Liver (tissue), 9 donors: ENCODE measurements around the gene B3GALNT2. TPM values are rescaled to one million over a fixed set of nuclear protein-coding genes. Genes with fewer than 3 reads are reported as not detected.

ENCODE experiments used
- DNase-seq: peaks from one replicate; pipeline ENCODE4 v3.0.0-alpha.2; 2017; ENCODE audit warnings: low spot score
- H3K27ac ChIP-seq, 2 donors: one replicate each; pipeline ENCODE4 v1.7.0; 2013; ENCODE audit warnings: inconsistent platforms in 2 of 2, low read length in 2 of 2, control low read depth in 1 of 2, low read depth in 1 of 2, mild to moderate bottlenecking in 1 of 2
- H3K27me3 ChIP-seq, 4 donors: one replicate each; pipeline versions ENCODE4 v1.6.1 to v1.7.0; 2013; ENCODE audit warnings: low read length in 3 of 4, inconsistent platforms in 1 of 4, mild to moderate bottlenecking in 1 of 4, moderate library complexity in 1 of 4; ENCODE audit not compliant: control insufficient read depth in 4 of 4, insufficient read depth in 4 of 4
- H3K36me3 ChIP-seq, 4 donors: one replicate each; pipeline versions ENCODE4 v1.6.1 to v1.7.0; 2013; ENCODE audit warnings: low read length in 3 of 4, mild to moderate bottlenecking in 3 of 4, low read depth in 1 of 4, moderate library complexity in 1 of 4; ENCODE audit not compliant: control insufficient read depth in 4 of 4, insufficient read depth in 3 of 4
- H3K4me1 ChIP-seq, 4 donors: one replicate each; pipeline versions ENCODE4 v1.6.1 to v1.7.0; 2013; ENCODE audit warnings: low read length in 3 of 4, mild to moderate bottlenecking in 3 of 4, moderate library complexity in 1 of 4; ENCODE audit not compliant: control insufficient read depth in 4 of 4, insufficient read depth in 4 of 4
- H3K4me3 ChIP-seq, 3 donors: one replicate each; pipeline versions ENCODE4 v1.6.1 to v1.7.0; 2013; ENCODE audit warnings: low read length in 3 of 3, control low read depth in 1 of 3, low read depth in 1 of 3, mild to moderate bottlenecking in 1 of 3
- H3K9ac ChIP-seq, 2 donors: one replicate each; pipeline ENCODE4 v1.7.0; 2013; ENCODE audit warnings: low read length in 2 of 2, mild to moderate bottlenecking in 2 of 2, moderate library complexity in 2 of 2, control low read depth in 1 of 2, low read depth in 1 of 2
- H3K9me3 ChIP-seq, 4 donors: one replicate each; pipeline versions ENCODE4 v1.6.1 to v1.7.0; 2013; ENCODE audit warnings: low read length in 3 of 4; ENCODE audit not compliant: control insufficient read depth in 4 of 4
- ATF3 ChIP-seq: IDR thresholded peaks from 2 replicates; pipeline ENCODE4 v1.6.1; 2016; ENCODE audit warnings: antibody characterized with exemption
- CTCF ChIP-seq: fragments of 150-350 bp; IDR thresholded peaks from 2 replicates; pipeline ENCODE4 v1.5.1; 2017; ENCODE audit warnings: improper control_type of control experiment, low read depth, low read length; ENCODE audit not compliant: missing input control
- EGR1 ChIP-seq, 2 donors: IDR thresholded peaks; 2 replicates each; pipeline ENCODE4 v1.6.1; 2016 to 2018; ENCODE audit warnings: antibody characterized with exemption in 2 of 2, low read depth in 2 of 2
- FOXA1 ChIP-seq: IDR thresholded peaks from 2 replicates; pipeline ENCODE4 v1.6.1; 2016; ENCODE audit warnings: antibody characterized with exemption
- FOXA2 ChIP-seq: IDR thresholded peaks from 2 replicates; pipeline ENCODE4 v1.6.1; 2016; ENCODE audit warnings: antibody characterized with exemption
- GABPA ChIP-seq, 2 donors: IDR thresholded peaks in 1 of 2; conservative IDR thresholded peaks in 1 of 2; 2 replicates each; pipeline ENCODE4 v1.6.1; 2016; ENCODE audit warnings: antibody characterized with exemption in 2 of 2, mild to moderate bottlenecking in 1 of 2, moderate library complexity in 1 of 2
- HNF4A ChIP-seq, 2 donors: conservative IDR thresholded peaks; 2 replicates each; pipeline ENCODE4 v1.6.1; 2016; ENCODE audit warnings: antibody characterized with exemption in 2 of 2, mild to moderate bottlenecking in 2 of 2
- HNF4G ChIP-seq: IDR thresholded peaks from 2 replicates; pipeline ENCODE4 v1.6.1; 2016; ENCODE audit warnings: antibody characterized with exemption
- JUND ChIP-seq, 2 donors: IDR thresholded peaks; 2 replicates each; pipeline ENCODE4 v1.6.1; 2016; ENCODE audit warnings: antibody characterized with exemption in 2 of 2
- NR2F2 ChIP-seq: IDR thresholded peaks from 2 replicates; pipeline ENCODE4 v1.6.1; 2016; ENCODE audit warnings: antibody characterized with exemption
- RAD21 ChIP-seq, 2 donors: IDR thresholded peaks; 2 replicates each; pipeline ENCODE4 v1.6.1; 2016; ENCODE audit warnings: antibody characterized with exemption in 2 of 2, mild to moderate bottlenecking in 2 of 2
- RXRA ChIP-seq, 2 donors: IDR thresholded peaks; 2 replicates each; pipeline ENCODE4 v1.6.1; 2017 to 2018; ENCODE audit warnings: antibody characterized with exemption in 2 of 2, mild to moderate bottlenecking in 1 of 2
- SP1 ChIP-seq: IDR thresholded peaks from 2 replicates; pipeline ENCODE4 v1.6.1; 2018; ENCODE audit warnings: antibody characterized with exemption, mild to moderate bottlenecking
- TAF1 ChIP-seq: conservative IDR thresholded peaks from 2 replicates; pipeline ENCODE4 v1.6.1; 2016; ENCODE audit warnings: antibody characterized with exemption, mild to moderate bottlenecking
- YY1 ChIP-seq: IDR thresholded peaks from 2 replicates; pipeline ENCODE4 v1.6.1; 2016; ENCODE audit warnings: antibody characterized with exemption, mild to moderate bottlenecking
- ZBTB33 ChIP-seq: IDR thresholded peaks from 2 replicates; pipeline ENCODE4 v1.6.1; 2016; ENCODE audit warnings: antibody characterized with exemption
- WGBS: extraction: QIAGEN DNeasy Blood & Tissue Kit; methylation state at CpG from one replicate; pipeline ENCODE4 v1.1.7; 2013; 5-methylcytosine and 5-hydroxymethylcytosine counted together
- polyA plus RNA-seq, 2 donors: library from polyadenylated mRNA; stranded (reverse) in 1 of 2; unstranded in 1 of 2; fragments of 200-250 nt in 1 of 2; fragments of >200 nt in 1 of 2; fragmentation: Nextera tagmentation in 1 of 2; extraction: Ambion mirVana in 1 of 2; gene quantifications; one replicate each; pipeline versions ENCODE4 v1.2.1 to v1.2.3, GENCODE V29; 2013 to 2015
- total RNA-seq, 2 donors: library from RNA; depleted of rRNA; stranded (reverse); fragments of >200 nt; gene quantifications; one replicate each; pipeline ENCODE4 v1.2.3, GENCODE V29; 2014
- TF ChIP-seq, protein P1 (sequence below): IDR thresholded peaks from 2 replicates; pipeline ENCODE4 v1.6.1; 2016; ENCODE audit warnings: antibody characterized with exemption, mild to moderate bottlenecking
- donor health status: healthy.
- donor health status: healthy.
- donor health status: healthy.
- donor health status: healthy.
- donor health status: healthy.

Gene B3GALNT2
- total and polyA plus RNA-seq, 4 donors: 2.3 to 20.7 (median 7.1) TPM

GRCh38 chr1:235500971-235501540, 3.2 kb downstream of the B3GALNT2 start (continued):
- TF ChIP-seq EGR1 (IDR thresholded peaks at IDR 0.05; ENCODE audit: low read depth in 2 of 2): no peak

- Histone ChIP-seq H3K4me1 (no peaks in the 10 kb centered on the region), H3K36me3 (peaks cover 0 to 18% (median 8%) of the 10 kb centered on the region in 4 donors), H3K27ac (no peak overlapping the region), H3K9ac (no peak overlapping the region), H3K27me3 (no peaks in the 10 kb centered on the region), H3K9me3 (no peaks in the 10 kb centered on the region), H3K4me3 (no peak overlapping the region)
- TF ChIP-seq EGR1 (IDR thresholded peaks at IDR 0.05; ENCODE audit: low read depth in 2 of 2) (no peak), TAF1 (no peak), FOXA2 (no peak), JUND (IDR thresholded peaks at IDR 0.05) (no peak), CTCF (no peak), HNF4A (conservative IDR thresholded peaks at IDR 0.05) (no peak), ZBTB33 (no peak), ATF3 (no peak), RAD21 (IDR thresholded peaks at IDR 0.05) (no peak), SP1 (no peak), HNF4G (no peak), FOXA1 (no peak), GABPA (IDR thresholded peaks at IDR 0.05 in 1 of 2, conservative IDR thresholded peaks at IDR 0.05 in 1 of 2) (no peak), RXRA (IDR thresholded peaks at IDR 0.05) (no peak), YY1 (no peak), NR2F2 (no peak)
- TF ChIP-seq, protein P1, sequence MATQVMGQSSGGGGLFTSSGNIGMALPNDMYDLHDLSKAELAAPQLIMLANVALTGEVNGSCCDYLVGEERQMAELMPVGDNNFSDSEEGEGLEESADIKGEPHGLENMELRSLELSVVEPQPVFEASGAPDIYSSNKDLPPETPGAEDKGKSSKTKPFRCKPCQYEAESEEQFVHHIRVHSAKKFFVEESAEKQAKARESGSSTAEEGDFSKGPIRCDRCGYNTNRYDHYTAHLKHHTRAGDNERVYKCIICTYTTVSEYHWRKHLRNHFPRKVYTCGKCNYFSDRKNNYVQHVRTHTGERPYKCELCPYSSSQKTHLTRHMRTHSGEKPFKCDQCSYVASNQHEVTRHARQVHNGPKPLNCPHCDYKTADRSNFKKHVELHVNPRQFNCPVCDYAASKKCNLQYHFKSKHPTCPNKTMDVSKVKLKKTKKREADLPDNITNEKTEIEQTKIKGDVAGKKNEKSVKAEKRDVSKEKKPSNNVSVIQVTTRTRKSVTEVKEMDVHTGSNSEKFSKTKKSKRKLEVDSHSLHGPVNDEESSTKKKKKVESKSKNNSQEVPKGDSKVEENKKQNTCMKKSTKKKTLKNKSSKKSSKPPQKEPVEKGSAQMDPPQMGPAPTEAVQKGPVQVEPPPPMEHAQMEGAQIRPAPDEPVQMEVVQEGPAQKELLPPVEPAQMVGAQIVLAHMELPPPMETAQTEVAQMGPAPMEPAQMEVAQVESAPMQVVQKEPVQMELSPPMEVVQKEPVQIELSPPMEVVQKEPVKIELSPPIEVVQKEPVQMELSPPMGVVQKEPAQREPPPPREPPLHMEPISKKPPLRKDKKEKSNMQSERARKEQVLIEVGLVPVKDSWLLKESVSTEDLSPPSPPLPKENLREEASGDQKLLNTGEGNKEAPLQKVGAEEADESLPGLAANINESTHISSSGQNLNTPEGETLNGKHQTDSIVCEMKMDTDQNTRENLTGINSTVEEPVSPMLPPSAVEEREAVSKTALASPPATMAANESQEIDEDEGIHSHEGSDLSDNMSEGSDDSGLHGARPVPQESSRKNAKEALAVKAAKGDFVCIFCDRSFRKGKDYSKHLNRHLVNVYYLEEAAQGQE: no peak
- WGBS: 87% methylated on average over 2 of the region's 2 CpGs
- DNase-seq: no peak
Observed at GRCh38 chr1:235495551-235495950, 8.7 kb downstream of the B3GALNT2 start.
